HL-60 (cell line): Measurements from ENCODE around the gene RNF152.

Experiments used
- DNase-seq, 2 experiments: peaks; one replicate each; pipeline ENCODE4 v3.0.0-alpha.2; 2010 to 2020; ENCODE audit warnings: low read depth in 1 of 2, low spot score in 1 of 2
- H3K27ac ChIP-seq: fragments of 250-450 bp; sonication (Bioruptor Pico); replicated peaks from 2 replicates; pipeline ENCODE4 v1.5.1; 2020; ENCODE audit warnings: mild to moderate bottlenecking, moderate library complexity
- H3K27me3 ChIP-seq: fragments of 250-450 bp; sonication (Bioruptor Pico); 2 replicates; pipeline ENCODE4 v1.5.1; 2021; ENCODE audit warnings: mild to moderate bottlenecking, moderate library complexity; ENCODE audit not compliant: insufficient read depth, poor library complexity, severe bottlenecking
- H3K4me3 ChIP-seq: replicated peaks from 2 replicates; pipeline ENCODE4 v1.5.1; 2011; ENCODE audit warnings: mild to moderate bottlenecking, control low read depth, low read length; ENCODE audit not compliant: insufficient read depth
- CTCF ChIP-seq: IDR thresholded peaks from one replicate; pipeline ENCODE4 v1.5.1; 2011; ENCODE audit warnings: low read length, control low read depth, inconsistent platforms; ENCODE audit not compliant: insufficient read depth
- GABPA ChIP-seq: IDR thresholded peaks from 2 replicates; pipeline ENCODE4 v1.6.1; 2012; ENCODE audit warnings: low read depth
- POLR2AphosphoS5 ChIP-seq: IDR thresholded peaks from 2 replicates; pipeline ENCODE4 v1.6.1; 2012; ENCODE audit warnings: low read depth
- REST ChIP-seq: IDR thresholded peaks from 2 replicates; pipeline ENCODE4 v1.6.1; 2012; ENCODE audit warnings: low read depth; ENCODE audit not compliant: insufficient replicate concordance
- SPI1 ChIP-seq: IDR thresholded peaks from 2 replicates; pipeline ENCODE4 v1.6.1; 2012; ENCODE audit warnings: low read depth, mild to moderate bottlenecking, borderline replicate concordance

RNF152 gene

GRCh38 chr18:61876899-61877298, 15.9 kb downstream of the RNF152 start:
- H3K27ac ChIP-seq = no peak overlapping the region
- TF ChIP-seq POLR2AphosphoS5 (no peak), REST (no peak), GABPA (no peak)
- H3K27me3 ChIP-seq = peaks cover 2% of the 10 kb centered on the region
- no peak for DNase-seq
- H3K4me3 ChIP-seq = no peak overlapping the region

- Histone ChIP-seq H3K27me3 (peaks cover 10% of the 10 kb centered on the region), H3K4me3 (no peak overlapping the region), H3K27ac (no peak overlapping the region)
- DNase-seq = no peak
- no peak for TF ChIP-seq GABPA
- TF ChIP-seq REST = no peak
- no peak for TF ChIP-seq POLR2AphosphoS5
- no peak for TF ChIP-seq SPI1
- TF ChIP-seq CTCF = no peak
These were observed 22.7 kb downstream of the RNF152 start for GRCh38 chr18:61870151-61870550.

GRCh38 chr18:61869636-61870035, 23.2 kb downstream of the RNF152 start:
- no peak overlapping the region for H3K4me3 ChIP-seq
- H3K27me3 ChIP-seq = peaks cover 10% of the 10 kb centered on the region
- no peak for DNase-seq
- no peak overlapping the region for H3K27ac ChIP-seq
- no peak for TF ChIP-seq REST
- TF ChIP-seq GABPA = no peak
- no peak for TF ChIP-seq CTCF
- TF ChIP-seq SPI1 = no peak
